B cell (primary cell): Measurements from ENCODE around the gene CREM. TPM values are rescaled to one million over a fixed set of nuclear protein-coding genes. Genes with fewer than 3 reads are reported as not detected.

Source experiments
- ATAC-seq: fragments of 200-7000 bp; cut with Tn5 transposase; one replicate; pipeline ENCODE4 v1.10.0; 2021; ENCODE audit warnings: low read depth, mild to moderate bottlenecking, moderate number of reproducible peaks, moderate library complexity
- CTCF ChIA-PET: fragments of 350-600 bp; sonication (Branson Sonifier 250); formaldehyde crosslinking; loops from one replicate; lab custom pipeline; 2021; ENCODE audit warnings: antibody characterized with exemption, inconsistent platforms; lab: Charles Lee
- POLR2A ChIA-PET: fragments of 350-600 bp; sonication (Branson Sonifier 250); formaldehyde crosslinking; loops from one replicate; lab custom pipeline; 2021; ENCODE audit warnings: antibody characterized with exemption; lab: Charles Lee
- DNase-seq: peaks from one replicate; pipeline ENCODE4 v3.0.0; 2013
- H2AFZ ChIP-seq: 2 replicates; pipeline ENCODE4 v1.6.1; 2012; ENCODE audit warnings: mild to moderate bottlenecking, low read depth, low read length; ENCODE audit not compliant: insufficient read depth, poor library complexity, severe bottlenecking
- H3K27ac ChIP-seq, 2 donors: 1 replicate in 1 of 2; 2 replicates in 1 of 2; pipeline ENCODE4 v1.5.1; 2012 to 2013; ENCODE audit warnings: low read length in 2 of 2, mild to moderate bottlenecking in 2 of 2, moderate library complexity in 1 of 2
- H3K27me3 ChIP-seq, 4 experiments: fragments of 200-600 bp in 1 of 4; sonication (generic) in 1 of 4; replicated peaks in 1 of 4; 1 replicate in 2 of 4; 2 replicates in 2 of 4; pipeline versions ENCODE4 v1.6.1 to v1.7.0; 2013 to 2016; ENCODE audit warnings: low read length in 3 of 4, mild to moderate bottlenecking in 2 of 4, mixed read lengths in 1 of 4, moderate library complexity in 1 of 4; ENCODE audit not compliant: insufficient read depth in 4 of 4, control insufficient read depth in 3 of 4; ENCODE audit errors: control extremely low read depth in 1 of 4
- H3K36me3 ChIP-seq, 2 experiments: replicated peaks in 1 of 2; 1 replicate in 1 of 2; 2 replicates in 1 of 2; pipeline versions ENCODE4 v1.6.1 to v1.7.1; 2013; ENCODE audit warnings: low read length in 1 of 2; ENCODE audit not compliant: insufficient read depth in 2 of 2, control insufficient read depth in 1 of 2; ENCODE audit errors: control extremely low read depth in 1 of 2, extremely low read depth in 1 of 2
- H3K4me1 ChIP-seq, 2 donors: fragments of 200-600 bp in 1 of 2; sonication (generic) in 1 of 2; 1 replicate in 1 of 2; 2 replicates in 1 of 2; pipeline versions ENCODE4 v1.5.1 to v1.6.1; 2013 to 2017; ENCODE audit warnings: low read length in 2 of 2; ENCODE audit not compliant: control insufficient read depth in 2 of 2, insufficient read depth in 2 of 2
- H3K4me2 ChIP-seq: replicated peaks from 2 replicates; pipeline ENCODE3; 2012; ENCODE audit warnings: mild to moderate bottlenecking, low read depth, low read length; ENCODE audit not compliant: poor library complexity, severe bottlenecking
- H3K4me3 ChIP-seq, 5 experiments: fragments of 200-600 bp in 1 of 5; sonication (generic) in 1 of 5; 1 replicate in 3 of 5; 2 replicates in 2 of 5; pipeline versions ENCODE4 v1.5.1 to v1.7.0; 2011 to 2016; ENCODE audit warnings: low read length in 4 of 5, mild to moderate bottlenecking in 4 of 5, low read depth in 2 of 5, control low read depth in 1 of 5, moderate library complexity in 1 of 5; ENCODE audit not compliant: insufficient read depth in 1 of 5; ENCODE audit errors: control extremely low read depth in 1 of 5, extremely low read depth in 1 of 5
- H3K79me2 ChIP-seq: fragments of 200-600 bp; sonication (generic); one replicate; pipeline ENCODE4 v1.6.0; 2016; ENCODE audit warnings: low read length; ENCODE audit not compliant: control insufficient read depth, insufficient read depth
- H3K9ac ChIP-seq: fragments of 200-600 bp; sonication (generic); 2 replicates; pipeline ENCODE4 v1.6.1; 2017; ENCODE audit warnings: mild to moderate bottlenecking, low read length, moderate library complexity
- H3K9me3 ChIP-seq, 3 donors: one replicate each; pipeline versions ENCODE4 v1.6.1 to v1.7.1; 2013; ENCODE audit warnings: low read length in 2 of 3; ENCODE audit not compliant: control insufficient read depth in 2 of 3, insufficient read depth in 1 of 3; ENCODE audit errors: control extremely low read depth in 1 of 3
- H4K20me1 ChIP-seq: 2 replicates; pipeline ENCODE4 v1.6.0; 2012; ENCODE audit warnings: mild to moderate bottlenecking, low read length; ENCODE audit not compliant: insufficient read depth, control insufficient read depth, poor library complexity, severe bottlenecking
- H3K27ac Mint-ChIP-seq: one replicate; pipeline ENCODE4 v1.8.0; 2021; ENCODE audit warnings: mixed read lengths
- H3K27me3 Mint-ChIP-seq: one replicate; pipeline ENCODE4 v1.8.0; 2021; ENCODE audit warnings: mixed read lengths
- H3K4me1 Mint-ChIP-seq: one replicate; pipeline ENCODE4 v1.8.0; 2021; ENCODE audit warnings: mixed read lengths
- H3K4me3 Mint-ChIP-seq: one replicate; pipeline ENCODE4 v1.8.0; 2021; ENCODE audit warnings: mixed read lengths
- H3K9me3 Mint-ChIP-seq: one replicate; pipeline ENCODE4 v1.8.0; 2022; ENCODE audit warnings: mixed read lengths; ENCODE audit not compliant: insufficient read depth
- CTCF ChIP-seq: fragments of 200-600 bp; IDR thresholded peaks from one replicate; pipeline ENCODE4 v1.8.0; 2022; ENCODE audit warnings: antibody characterized with exemption, mild to moderate bottlenecking
- EZH2 ChIP-seq: IDR thresholded peaks from 2 replicates; pipeline ENCODE4 v1.6.1; 2012; ENCODE audit warnings: borderline replicate concordance, low read depth, mild to moderate bottlenecking, moderate library complexity, low read length; ENCODE audit not compliant: insufficient read depth, poor library complexity, severe bottlenecking
- WGBS: methylation state at CpG from one replicate; pipeline ENCODE4 v1.1.5; 2013; ENCODE audit warnings: missing lambda C conversion rate; ENCODE audit not compliant: insufficient coverage; 5-methylcytosine and 5-hydroxymethylcytosine counted together
- intact Hi-C: fragments of 100-400 bp; cut with micrococcal nuclease; formaldehyde crosslinking; loops from one replicate; pipeline ENCODE4 v1.10.0; 2022
- polyA plus RNA-seq: library from polyadenylated mRNA; depleted of rRNA; stranded (reverse); fragments of >200 nt; gene quantifications from 2 replicates; pipeline ENCODE4 v1.2.3, GENCODE V29; 2012
- total RNA-seq, 2 donors: library from RNA; stranded (reverse); fragments of 120-200 nt in 1 of 2; gene quantifications; 1 replicate in 1 of 2; 2 replicates in 1 of 2; pipeline versions ENCODE4 v1.2.3 to v1.2.4, GENCODE V29; 2013 to 2022

The CREM gene
- total and polyA plus RNA-seq, 2 donors (not counting 1 experiment from before 2014, with no cell fraction given), result 7.3 to 94.6 TPM

GRCh38 chr10:35219292-35219691, 92.6 kb downstream of the CREM start:
- Mint-ChIP-seq H3K27me3 (peaks cover 12% of the 10 kb centered on the region), H3K4me1 (peaks cover 12% of the 10 kb centered on the region), H3K27ac (no peak overlapping the region), H3K9me3 (no peaks in the 10 kb centered on the region), H3K4me3 (no peak overlapping the region)
- Histone ChIP-seq H3K27ac (no peak overlapping the region), H3K9ac (no peak overlapping the region), H3K36me3 (no peaks in the 10 kb centered on the region), H3K27me3 (peaks cover 0 to 2% (median 0%) of the 10 kb centered on the region in 4 experiments), H2AFZ (no peak overlapping the region), H3K4me2 (no peak overlapping the region), H3K4me1 (no peaks in the 10 kb centered on the region), H3K79me2 (no peaks in the 10 kb centered on the region), H4K20me1 (no peaks in the 10 kb centered on the region), H3K4me3 (no peak overlapping the region), H3K9me3 (no peaks in the 10 kb centered on the region)
- CTCF ChIA-PET, result interaction anchor here (0.6 to 14.3 kb wide), 9 partner anchors 14 to 344 kb away, joined by 3 to 436 read pairs (median 7); partner anchors contain the start of gene CREM
- intact Hi-C loops, result loop anchor here (10.0 kb wide), 1 partner anchor 224 kb away; no protein-coding TSS in a partner anchor
- DNase-seq, result no peak
- TF ChIP-seq CTCF (no peak), EZH2 (no peak)
- 84% methylated on average over 5 of the region's 6 CpGs for WGBS
- no peak for ATAC-seq
- POLR2A ChIA-PET, result no interaction called here

GRCh38 chr10:35219891-35220890, 93.5 kb downstream of the CREM start:
- Histone ChIP-seq H3K4me3 (no peak overlapping the region), H3K27me3 (peaks cover 0 to 2% (median 0%) of the 10 kb centered on the region in 4 experiments), H3K4me1 (no peaks in the 10 kb centered on the region), H2AFZ (no peak overlapping the region), H4K20me1 (no peaks in the 10 kb centered on the region), H3K9ac (no peak overlapping the region), H3K27ac (no peak overlapping the region), H3K9me3 (no peaks in the 10 kb centered on the region), H3K4me2 (no peak overlapping the region), H3K36me3 (no peaks in the 10 kb centered on the region), H3K79me2 (no peaks in the 10 kb centered on the region)
- POLR2A ChIA-PET, result no interaction called here
- TF ChIP-seq EZH2 (no peak), CTCF (no peak)
- Mint-ChIP-seq H3K27me3 (peaks cover 12% of the 10 kb centered on the region), H3K4me1 (peaks cover 12% of the 10 kb centered on the region), H3K4me3 (no peak overlapping the region), H3K27ac (no peak overlapping the region), H3K9me3 (no peaks in the 10 kb centered on the region)
- intact Hi-C loops, result loop anchor here (10.0 kb wide), 1 partner anchor 225 kb away; no protein-coding TSS in a partner anchor
- DNase-seq (no peak), ATAC-seq (no peak)
- CTCF ChIA-PET, result interaction anchor here (0.6 to 14.3 kb wide), 7 partner anchors 15 to 547 kb away, joined by 3 to 436 read pairs (median 7); partner anchors contain the start of gene CREM
- 91% methylated on average over 3 of the region's 4 CpGs for WGBS
